Heart right ventricle (tissue), 16 donors: ENCODE measurements around the gene FOXN3. TPM values are rescaled to one million over a fixed set of nuclear protein-coding genes. Genes with fewer than 3 reads are reported as not detected.
A peak's percentile ranks its signal among the peaks of the same experiment; 100 is the strongest.
"Not testable (repeated sequence)": the region's sequence is repeated elsewhere in the genome, so short reads cannot be mapped to it uniquely, and the experiment has no call there.

ENCODE experiments used
- ATAC-seq, 8 donors: fragments of 200-7000 bp; cut with Tn5 transposase; one replicate each; pipeline ENCODE4 v1.9.1; 2020; ENCODE audit warnings: mild to moderate bottlenecking in 8 of 8, moderate library complexity in 8 of 8, moderate number of reproducible peaks in 1 of 8
- DNase-seq, 2 donors: peaks; one replicate each; pipeline ENCODE4 v3.0.0-alpha.2; 2020
- H3K27ac ChIP-seq, 10 donors: fragments of 200-600 bp; sonication (generic) in 2 of 10; one replicate each; pipeline versions ENCODE4 v1.5.0 to v1.8.0; 2020 to 2022; ENCODE audit warnings: mild to moderate bottlenecking in 3 of 10
- H3K27me3 ChIP-seq, 7 donors: fragments of 200-600 bp; one replicate each; pipeline ENCODE4 v1.8.0; 2021 to 2022; ENCODE audit warnings: mild to moderate bottlenecking in 2 of 7
- H3K36me3 ChIP-seq, 9 donors: fragments of 200-600 bp; sonication (generic) in 1 of 9; one replicate each; pipeline versions ENCODE4 v1.5.0 to v1.8.0; 2020 to 2022; ENCODE audit warnings: mild to moderate bottlenecking in 2 of 9
- H3K4me1 ChIP-seq, 9 donors: fragments of 200-600 bp; sonication (generic) in 1 of 9; one replicate each; pipeline versions ENCODE4 v1.5.0 to v1.8.0; 2020 to 2022; ENCODE audit warnings: mild to moderate bottlenecking in 4 of 9
- H3K4me3 ChIP-seq, 10 donors: fragments of 200-600 bp; sonication (generic) in 2 of 10; one replicate each; pipeline versions ENCODE4 v1.5.0 to v1.8.0; 2020 to 2022; ENCODE audit warnings: mild to moderate bottlenecking in 7 of 10, moderate library complexity in 2 of 10
- H3K9me3 ChIP-seq, 11 donors: fragments of 200-600 bp in 10 of 11; sonication (generic) in 2 of 11; one replicate each; pipeline versions ENCODE4 v1.5.0 to v1.8.0; 2013 to 2022; ENCODE audit warnings: mild to moderate bottlenecking in 2 of 11, control low read depth in 1 of 11, moderate library complexity in 1 of 11
- WGBS, 2 donors: extraction: QIAGEN DNeasy Blood & Tissue Kit; methylation state at CpG; one replicate each; pipeline ENCODE4 v1.1.7; 2013; ENCODE audit warnings: inconsistent platforms in 1 of 2; 5-methylcytosine and 5-hydroxymethylcytosine counted together
- intact Hi-C, 10 donors: fragments of 100-400 bp; cut with DNase I; formaldehyde crosslinking; loops; one replicate each; pipeline versions ENCODE4 v1.11.1 to v1.14.2; 2022
- polyA plus RNA-seq, 2 donors: library from polyadenylated mRNA; stranded (reverse); fragments of 200-250 nt; gene quantifications; one replicate each; pipeline ENCODE4 v1.2.3, GENCODE V29; 2013
- total RNA-seq, 10 donors: library from RNA; stranded (reverse); fragmentation: NEBNext Ultra II Directional in 3 of 10; extraction: Animal tissue kit (Norgen Biotek cat#: 25700) in 3 of 10; gene quantifications; one replicate each; pipeline versions ENCODE4 v1.2.1 to v1.2.4, GENCODE V29; 2021 to 2023
- TF ChIP-seq, protein P1 (sequence below), 9 donors: fragments of 200-600 bp; sonication (generic) in 2 of 9; IDR thresholded peaks; one replicate each; pipeline versions ENCODE4 v1.5.0 to v1.8.0; 2021 to 2022; ENCODE audit warnings: antibody characterized with exemption in 9 of 9, mild to moderate bottlenecking in 5 of 9, moderate library complexity in 1 of 9
- donor health status: Arrhythmogenic right ventricular cardiomyopathy.
- donor health status: ischemic (EF 13 %, LVEDD 7.1; RV severe dilation, severe dysfunction).
- donor health status: healthy with polysubstance abuse.
- donor health status: DM: no; HTN: yes; CAD: no.
- donor health status: DM: no; HTN: no; CAD: no.
- donor health status: ischemic (EF 25% LVEDD 6.9; RV normal size, moderate dysfunction).
- donor health status: ischemic (EF 25% LVEDD 5.7; RV mildly dilated, moderate dysfunction).
- donor health status: healthy.
- donor health status: DM: yes; HTN: yes; CAD: no.
- donor health status: Ischemic cardiomyopathy.
- donor health status: ischemic (EF 35%, LVEDD 5.7; RV mildly dilated, moderate dysfunction).
- donor health status: nonischemic (EF 11% LVEDD 7.7; RV severe dilation, severe dysfunction).
- donor health status: DM: yes; HTN: yes; CAD: no.
- donor health status: PGD.
- donor health status: ischemic (EF 29% LVEDD 5.4; RV normal size, mild dysfunction).
- donor health status: nonischemic (EF 23%, LVEDD 6.1; RV moderate dilation, normal function).

Gene FOXN3
- total and polyA plus RNA-seq, 12 donors: 13.0 to 150 (median 107) TPM

GRCh38 chr14:89155491-89155890 lies 261.5 kb downstream of the FOXN3 start:
- DNase-seq (no peak), ATAC-seq (no peak)
- intact Hi-C loops: no loop called here
- Histone ChIP-seq H3K27ac (no peak overlapping the region), H3K4me1 (no peaks in the 10 kb centered on the region), H3K27me3 (no peaks in the 10 kb centered on the region), H3K36me3 (peaks cover 0 to 37% (median 0%) of the 10 kb centered on the region in 9 donors), H3K4me3 (no peak overlapping the region), H3K9me3 (peaks cover 0 to 12% (median 0%) of the 10 kb centered on the region in 11 donors)
- TF ChIP-seq, protein P1, sequence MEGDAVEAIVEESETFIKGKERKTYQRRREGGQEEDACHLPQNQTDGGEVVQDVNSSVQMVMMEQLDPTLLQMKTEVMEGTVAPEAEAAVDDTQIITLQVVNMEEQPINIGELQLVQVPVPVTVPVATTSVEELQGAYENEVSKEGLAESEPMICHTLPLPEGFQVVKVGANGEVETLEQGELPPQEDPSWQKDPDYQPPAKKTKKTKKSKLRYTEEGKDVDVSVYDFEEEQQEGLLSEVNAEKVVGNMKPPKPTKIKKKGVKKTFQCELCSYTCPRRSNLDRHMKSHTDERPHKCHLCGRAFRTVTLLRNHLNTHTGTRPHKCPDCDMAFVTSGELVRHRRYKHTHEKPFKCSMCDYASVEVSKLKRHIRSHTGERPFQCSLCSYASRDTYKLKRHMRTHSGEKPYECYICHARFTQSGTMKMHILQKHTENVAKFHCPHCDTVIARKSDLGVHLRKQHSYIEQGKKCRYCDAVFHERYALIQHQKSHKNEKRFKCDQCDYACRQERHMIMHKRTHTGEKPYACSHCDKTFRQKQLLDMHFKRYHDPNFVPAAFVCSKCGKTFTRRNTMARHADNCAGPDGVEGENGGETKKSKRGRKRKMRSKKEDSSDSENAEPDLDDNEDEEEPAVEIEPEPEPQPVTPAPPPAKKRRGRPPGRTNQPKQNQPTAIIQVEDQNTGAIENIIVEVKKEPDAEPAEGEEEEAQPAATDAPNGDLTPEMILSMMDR (IDR thresholded peaks at IDR 0.05): no peak
- WGBS, 2 donors: 94 to 95% methylated on average over 5 of the region's 5 CpGs

DNA sequence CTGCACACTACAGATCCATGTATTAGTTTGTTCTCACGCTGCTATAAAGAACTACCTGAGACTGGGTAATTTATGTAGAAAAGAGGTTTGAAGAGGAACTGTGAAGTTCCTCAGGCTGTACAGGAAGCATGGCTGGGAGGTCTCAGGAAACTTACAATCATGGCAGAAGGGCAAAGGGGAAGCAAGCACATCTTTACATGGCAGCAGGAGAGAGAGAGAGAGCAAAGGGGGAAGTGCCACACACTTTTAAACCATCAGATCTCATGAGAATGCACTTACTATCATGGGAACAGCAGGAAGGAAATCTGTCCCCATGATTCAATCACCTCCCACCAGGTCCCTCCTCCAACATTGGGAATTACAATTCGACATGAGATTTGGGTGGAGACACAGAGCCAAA lies 265.3 kb downstream of the FOXN3 start:
- ATAC-seq, intact Hi-C loops, H3K27me3 ChIP-seq, H3K4me1 ChIP-seq, H3K4me3 ChIP-seq, DNase-seq, H3K27ac ChIP-seq: not testable (repeated sequence)
- 80 to 86% methylated on average over 2 of the region's 2 CpGs for WGBS, 2 donors
- Histone ChIP-seq H3K9me3 (peaks cover 0 to 12% (median 0%) of the 10 kb centered on the region in 11 donors), H3K36me3 (peaks cover 0 to 14% (median 0%) of the 10 kb centered on the region in 9 donors)

GRCh38 chr14:89146274-89146673 lies 270.8 kb downstream of the FOXN3 start:
- WGBS, 2 donors: 80 to 86% methylated on average over 7 of the region's 7 CpGs
- Histone ChIP-seq H3K36me3 (no peaks in the 10 kb centered on the region), H3K4me1 (peaks cover 0 to 4% (median 0%) of the 10 kb centered on the region in 9 donors), H3K9me3 (peaks cover 0 to under 1% (median 0%) of the 10 kb centered on the region in 11 donors), H3K27ac (no peak overlapping the region), H3K27me3 (no peaks in the 10 kb centered on the region), H3K4me3 (no peak overlapping the region)
- intact Hi-C loops: no loop called here
- no peak for ATAC-seq
- TF ChIP-seq, protein P1 (IDR thresholded peaks at IDR 0.05): no peak
- DNase-seq: no peak

DNA sequence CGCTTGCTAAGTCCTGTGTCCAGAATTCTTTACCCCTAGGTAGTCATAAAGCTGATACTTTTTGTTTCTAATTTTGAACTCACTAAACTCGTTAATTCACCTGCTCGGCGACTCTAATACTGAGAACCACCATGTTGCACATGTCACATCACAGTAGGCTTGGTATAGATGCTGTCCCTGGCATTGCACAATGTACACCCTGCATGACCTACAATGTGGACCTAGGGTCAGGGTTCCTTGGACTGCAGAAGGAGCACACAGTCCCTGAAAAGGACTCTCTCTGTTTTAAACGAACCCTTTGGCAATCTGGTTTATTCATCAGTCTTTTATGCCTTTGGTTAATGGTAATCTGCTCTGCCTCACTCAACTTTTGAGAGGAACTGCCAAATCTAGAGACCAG lies 272.4 kb downstream of the FOXN3 start:
- WGBS, 2 donors: 89 to 91% methylated on average over 5 of the region's 5 CpGs
- intact Hi-C loops: no loop called here

DNA sequence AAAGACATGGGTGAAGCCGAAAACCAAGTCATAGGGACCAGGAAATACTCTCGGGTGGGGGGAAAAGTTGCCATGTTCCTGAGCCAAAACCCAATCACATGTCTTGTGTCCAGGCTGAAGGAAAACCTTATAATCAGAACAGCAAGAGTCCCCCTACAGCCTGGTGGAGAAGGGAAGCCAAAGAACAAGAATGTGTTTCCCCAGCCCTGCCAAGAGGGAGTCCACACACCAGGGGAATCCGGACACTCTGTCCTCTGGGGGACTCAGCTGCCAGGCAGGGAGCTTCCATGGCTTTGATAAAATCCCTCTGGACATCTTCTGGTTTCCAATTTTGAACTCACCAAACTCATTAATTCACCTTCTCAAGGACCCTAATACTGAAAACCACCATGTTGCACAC lies 273.0 kb downstream of the FOXN3 start:
- no peaks in the 10 kb centered on the region for H3K9me3 ChIP-seq
- ATAC-seq (peak in 3 of 8 donors; percentile 58 to 88 (median 59)), DNase-seq (no peak)
- intact Hi-C loops: no loop called here
- WGBS, 2 donors: 61 to 84% methylated on average over 3 of the region's 3 CpGs
- H3K4me1 ChIP-seq: peaks cover 0 to 4% (median 0%) of the 10 kb centered on the region in 9 donors
- no peak overlapping the region for H3K27ac ChIP-seq
- H3K27me3 ChIP-seq: no peaks in the 10 kb centered on the region
- H3K4me3 ChIP-seq: no peak overlapping the region
- TF ChIP-seq, protein P1 (IDR thresholded peaks at IDR 0.05): no peak
- no peaks in the 10 kb centered on the region for H3K36me3 ChIP-seq

More for the DNA sequence above, 272.4 kb downstream of the FOXN3 start:
- Histone ChIP-seq H3K27me3 (no peaks in the 10 kb centered on the region), H3K27ac (no peak overlapping the region), H3K36me3 (no peaks in the 10 kb centered on the region), H3K4me1 (peaks cover 0 to 4% (median 0%) of the 10 kb centered on the region in 9 donors), H3K9me3 (no peaks in the 10 kb centered on the region), H3K4me3 (no peak overlapping the region)
- ATAC-seq (no peak), DNase-seq (no peak)
- TF ChIP-seq, protein P1 (IDR thresholded peaks at IDR 0.05): no peak
